H1 (cell line): ENCODE measurements around the gene IL17D.

ENCODE experiments used
- ASH2L ChIP-seq: fragments of 200-600, 300-600 bp; sonication (generic); IDR thresholded peaks from one replicate; pipeline ENCODE4 v1.7.1; 2017; ENCODE audit warnings: low read length
- ATF3 ChIP-seq: IDR thresholded peaks from 2 replicates; pipeline ENCODE4 v1.6.1; 2011; ENCODE audit warnings: low read depth, mild to moderate bottlenecking, low read length; ENCODE audit not compliant: insufficient read depth
- CTCF ChIP-seq, 3 experiments: IDR thresholded peaks; 1 replicate in 2 of 3; 2 replicates in 1 of 3; pipeline versions ENCODE4 v1.5.1 to v1.6.1; 2011; ENCODE audit warnings: low read length in 3 of 3, mild to moderate bottlenecking in 3 of 3, inconsistent platforms in 2 of 3, low read depth in 1 of 3, moderate library complexity in 1 of 3; ENCODE audit not compliant: insufficient read depth in 1 of 3; ENCODE audit errors: control extremely low read depth in 1 of 3
- EZH2 ChIP-seq: fragments of 200-600 bp; sonication (generic); IDR thresholded peaks from 2 replicates; pipeline ENCODE4 v1.7.1; 2012; ENCODE audit warnings: low read depth, mild to moderate bottlenecking, moderate library complexity, low read length, inconsistent platforms; ENCODE audit not compliant: severe bottlenecking
- POLR2A ChIP-seq, 2 experiments: IDR thresholded peaks; 1 replicate in 1 of 2; 2 replicates in 1 of 2; pipeline ENCODE4 v1.6.1; 2011; ENCODE audit warnings: low read depth in 2 of 2, low read length in 2 of 2, mild to moderate bottlenecking in 2 of 2; ENCODE audit errors: control extremely low read depth in 1 of 2

GRCh38 chr13:20714161-20714560, 10.7 kb downstream of the IL17D start:
- TF ChIP-seq ATF3 (no peak), POLR2A (IDR thresholded peaks at IDR 0.05; ENCODE audit: control extremely low read depth in 1 of 2, low read depth in 2 of 2, low read length in 2 of 2) (no peak), CTCF (IDR thresholded peaks at IDR 0.05; ENCODE audit: control extremely low read depth in 1 of 3, insufficient read depth in 1 of 3, low read depth in 1 of 3, low read length in 3 of 3) (no peak), ASH2L (no peak), EZH2 (no peak)
